ENCODE measurements around the gene MPI. TPM values are rescaled to one million over a fixed set of nuclear protein-coding genes. Genes with fewer than 3 reads are reported as not detected.
A peak's percentile ranks its signal among the peaks of the same experiment; 100 is the strongest.

The MPI gene
- total RNA-seq, 4 donors from 2014 or later = 27.6 to 73.1 (median 32.5) TPM

GRCh38 chr15:74865316-74865715 lies 24.5 kb upstream of the MPI start:
- H3K4me3 ChIP-seq (ENCODE audit: low read depth, poor library complexity, severe bottlenecking) = no peak overlapping the region
- WGBS, 2 donors = 58 to 74% methylated on average over 2 of the region's 2 CpGs
- no peak for DNase-seq (ENCODE audit: low spot score in 2 of 2)
- TF ChIP-seq CTCF (IDR thresholded peaks at IDR 0.05) (no peak), POLR2A (IDR thresholded peaks at IDR 0.05) (no peak)
- intact Hi-C loops (cut with DNase I; ENCODE audit: low total_unique reads) = no loop called here

- H3K4me3 ChIP-seq (ENCODE audit: low read depth, poor library complexity, severe bottlenecking) = no peak overlapping the region
- WGBS, 2 donors = 50% methylated on average over 6 of the region's 6 CpGs
- DNase-seq (ENCODE audit: low spot score in 2 of 2) = peak in 1 of 2 donors; percentile 45
- TF ChIP-seq POLR2A (IDR thresholded peaks at IDR 0.05) (no peak), CTCF (IDR thresholded peaks at IDR 0.05) (no peak)
- intact Hi-C loops (cut with DNase I; ENCODE audit: low total_unique reads) = no loop called here
These were observed 23.8 kb upstream of the MPI start for GRCh38 chr15:74866090-74866489.

- intact Hi-C loops (cut with DNase I; ENCODE audit: low total_unique reads) = no loop called here
- no peak overlapping the region for H3K4me3 ChIP-seq (ENCODE audit: low read depth, poor library complexity, severe bottlenecking)
- TF ChIP-seq POLR2A (IDR thresholded peaks at IDR 0.05) (no peak), CTCF (IDR thresholded peaks at IDR 0.05) (no peak)
- DNase-seq (ENCODE audit: low spot score in 2 of 2) = no peak
- 18 to 39% methylated on average over 1 of the region's 1 CpG for whole genome bisulfite sequencing, 2 donors
These were observed 22.3 kb upstream of the MPI start for GRCh38 chr15:74867466-74868038.

GRCh38 chr15:74868059-74868458 lies 21.8 kb upstream of the MPI start:
- peak in 1 of 2 donors; percentile 54 for DNase-seq (ENCODE audit: low spot score in 2 of 2)
- no peak overlapping the region for H3K4me3 ChIP-seq (ENCODE audit: low read depth, poor library complexity, severe bottlenecking)
- intact Hi-C loops (cut with DNase I; ENCODE audit: low total_unique reads) = no loop called here
- WGBS, 2 donors = 53 to 63% methylated on average over 6 of the region's 6 CpGs
- TF ChIP-seq POLR2A (IDR thresholded peaks at IDR 0.05) = no peak
- no peak for TF ChIP-seq CTCF (IDR thresholded peaks at IDR 0.05)

- H3K4me3 ChIP-seq (ENCODE audit: low read depth, poor library complexity, severe bottlenecking) = no peak overlapping the region
- no peak for TF ChIP-seq CTCF (IDR thresholded peaks at IDR 0.05)
- no peak for TF ChIP-seq POLR2A (IDR thresholded peaks at IDR 0.05)
- intact Hi-C loops (cut with DNase I; ENCODE audit: low total_unique reads) = no loop called here
- DNase-seq (ENCODE audit: low spot score in 2 of 2) = no peak
These were observed 20.5 kb upstream of the MPI start for GRCh38 chr15:74869372-74869725.

- intact Hi-C loops (cut with DNase I; ENCODE audit: low total_unique reads) = no loop called here
- TF ChIP-seq CTCF (IDR thresholded peaks at IDR 0.05) = no peak
- TF ChIP-seq POLR2A (IDR thresholded peaks at IDR 0.05) = no peak
- peak; percentile 75 to 93 for DNase-seq (ENCODE audit: low spot score in 2 of 2)
- WGBS, 2 donors = 20 to 28% methylated on average over 6 of the region's 6 CpGs
- no peak overlapping the region for H3K4me3 ChIP-seq (ENCODE audit: low read depth, poor library complexity, severe bottlenecking)
These were observed 20.0 kb upstream of the MPI start for GRCh38 chr15:74869726-74870407.

Data from lower leg skin (tissue), 4 donors.